Hindlimb muscle (tissue), 1 donor: ENCODE measurements around the gene DNAJA4. TPM values are rescaled to one million over a fixed set of nuclear protein-coding genes. Genes with fewer than 3 reads are reported as not detected.

Experiments
- DNase-seq: peaks from one replicate; pipeline ENCODE4 v3.0.0-alpha.2; 2013
- polyA plus RNA-seq: library from polyadenylated mRNA; unstranded; fragments of 120-200 nt; gene quantifications from one replicate; pipeline ENCODE4 v1.2.1, GENCODE V29; 2013; ENCODE audit not compliant: insufficient read length

Gene DNAJA4
- polyA plus RNA-seq = 77.5 TPM

DNA sequence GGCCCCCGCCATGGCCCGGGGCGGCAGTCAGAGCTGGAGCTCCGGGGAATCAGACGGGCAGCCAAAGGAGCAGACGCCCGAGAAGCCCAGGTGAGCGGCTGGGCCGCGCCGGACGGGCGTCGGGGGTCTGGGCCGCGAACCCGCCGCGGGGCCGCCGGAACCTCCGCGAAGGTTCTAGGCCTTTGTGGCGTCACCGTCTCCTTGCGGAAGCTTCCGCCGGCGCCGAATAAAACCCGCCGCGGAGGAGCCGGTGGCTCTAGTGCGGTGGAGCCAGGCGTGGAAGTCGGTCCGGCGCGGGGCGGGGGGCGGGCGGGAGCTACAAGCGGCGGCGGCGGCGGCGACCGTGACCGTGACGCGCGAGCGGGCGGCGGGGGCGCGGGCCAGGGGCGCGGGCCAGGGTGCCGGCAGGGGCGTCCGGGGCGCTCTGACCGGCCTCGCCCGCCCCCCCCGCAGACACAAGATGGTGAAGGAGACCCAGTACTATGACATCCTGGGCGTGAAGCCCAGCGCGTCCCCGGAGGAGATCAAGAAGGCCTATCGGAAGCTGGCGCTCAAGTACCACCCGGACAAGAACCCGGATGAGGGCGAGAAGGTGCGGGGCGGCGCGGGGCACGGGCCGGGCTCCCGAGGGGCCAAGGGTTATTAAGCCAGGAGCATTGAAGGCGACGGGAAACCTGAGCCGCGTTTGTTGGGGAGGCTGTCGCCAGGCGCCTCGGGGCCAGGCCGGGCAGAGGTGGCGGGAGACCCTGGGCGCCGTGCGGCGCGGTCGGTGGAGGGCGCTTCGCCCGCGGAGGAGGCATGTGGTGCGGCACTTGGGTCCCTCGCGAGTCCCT lies at the start of gene DNAJA4:
Gene DNAJA4, plus strand, starts transcription at position 259 of the 833 bp plus-strand sequence. Its CDS starts 202 bp downstream, at position 461.
- peak; percentile 62 for DNase-seq

DNA sequence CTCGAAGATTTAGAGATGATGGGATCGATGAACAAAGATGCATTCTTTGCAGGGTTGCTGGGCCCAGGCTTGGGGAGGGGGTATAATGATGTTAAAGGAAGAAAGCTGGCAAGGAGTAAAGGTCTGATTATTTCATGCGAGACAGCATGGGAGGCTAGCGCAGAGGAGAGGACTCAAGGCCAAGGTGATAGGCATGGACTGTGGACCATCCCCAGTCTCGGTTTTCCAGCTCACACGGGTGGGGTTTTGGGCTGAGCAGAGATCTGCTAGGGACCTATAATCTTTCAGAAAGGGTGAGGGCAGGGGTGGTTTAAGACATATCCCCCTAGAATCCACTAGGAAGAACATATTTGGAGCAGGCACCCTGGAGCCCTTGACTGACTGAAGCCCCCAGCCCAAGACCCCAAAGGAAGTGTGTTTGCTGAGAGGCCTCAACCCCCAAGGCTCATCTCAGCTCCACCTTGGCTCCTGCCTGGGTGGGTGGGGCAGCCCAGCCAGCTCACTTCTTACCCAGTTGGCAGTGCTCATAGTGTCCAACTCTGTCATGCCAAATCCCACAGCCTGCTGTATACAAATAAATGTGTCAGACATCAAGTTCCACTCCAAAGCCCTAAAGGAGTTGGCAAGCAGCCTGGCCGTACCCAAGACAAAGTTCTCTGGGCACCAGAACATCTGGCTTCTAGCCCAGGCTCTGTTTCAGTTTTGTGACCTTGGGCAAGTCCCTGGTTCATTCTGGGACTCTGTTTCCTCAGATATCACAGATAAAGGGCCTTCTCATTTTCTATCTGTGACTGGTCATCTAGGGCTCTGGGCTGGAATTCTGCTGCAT lies 47.9 kb upstream of the DNAJA4 start:
- no peak for DNase-seq

DNA sequence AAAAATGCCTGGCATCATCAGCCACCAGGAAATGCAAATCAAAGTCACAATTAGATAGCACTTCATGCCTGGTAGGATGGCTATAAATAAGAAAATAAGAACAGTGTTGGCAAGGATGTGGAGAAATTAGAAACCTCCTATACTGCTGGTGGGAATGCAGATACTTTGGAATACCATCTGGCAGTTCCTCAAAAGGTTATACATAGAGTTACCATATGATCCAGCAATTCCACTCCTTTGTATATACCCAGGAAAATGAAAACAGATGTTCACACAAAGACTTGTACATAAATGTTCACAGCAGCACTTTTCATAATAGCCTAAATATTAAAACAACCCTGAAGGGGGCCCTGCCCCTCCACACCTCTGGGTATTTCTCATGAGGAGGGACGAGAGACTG lies 43.6 kb upstream of the DNAJA4 start:
- no peak for DNase-seq

GRCh38 chr15:78222745-78223395 lies 41.5 kb upstream of the DNAJA4 start:
- no peak for DNase-seq

- no peak for DNase-seq
Observed at GRCh38 chr15:78223396-78224022, 40.9 kb upstream of the DNAJA4 start.

- DNase-seq = no peak
Observed at GRCh38 chr15:78224023-78224411, 40.3 kb upstream of the DNAJA4 start.

DNA sequence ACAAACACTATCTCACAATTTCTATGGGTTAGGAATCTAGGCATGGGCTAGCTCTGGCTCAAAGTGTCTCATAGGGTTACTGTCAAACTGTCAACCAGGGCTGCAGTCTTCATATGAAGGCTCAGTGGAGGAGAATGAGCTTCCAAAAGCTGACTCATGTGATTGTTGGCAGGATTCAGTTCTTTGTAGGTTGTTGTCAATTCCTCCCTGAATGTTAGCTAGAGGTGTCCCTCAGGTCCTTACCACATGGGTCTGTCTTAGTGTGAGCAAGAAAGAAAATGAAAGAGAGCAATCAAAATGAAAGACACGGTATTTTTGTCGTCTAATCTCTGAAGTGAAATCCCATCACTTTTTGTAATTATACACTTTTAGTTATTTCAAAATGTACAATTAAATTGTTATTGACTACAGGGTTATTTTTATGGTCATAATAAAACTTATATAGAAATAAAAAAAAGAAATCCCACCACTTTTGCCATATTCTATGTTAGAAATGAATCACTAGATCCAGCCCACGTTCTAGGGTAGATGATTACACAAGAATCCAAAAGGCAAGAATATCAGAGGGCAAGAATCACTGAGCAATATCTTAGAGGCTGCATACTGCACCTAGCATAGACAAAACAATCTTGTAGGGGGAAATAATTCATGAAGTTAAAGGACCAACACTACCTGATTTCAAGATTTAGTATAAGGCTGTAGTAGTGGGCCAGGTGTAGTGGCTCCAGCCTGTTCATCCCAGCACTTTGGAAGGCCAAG lies 38.4 kb upstream of the DNAJA4 start:
- no peak for DNase-seq

DNA sequence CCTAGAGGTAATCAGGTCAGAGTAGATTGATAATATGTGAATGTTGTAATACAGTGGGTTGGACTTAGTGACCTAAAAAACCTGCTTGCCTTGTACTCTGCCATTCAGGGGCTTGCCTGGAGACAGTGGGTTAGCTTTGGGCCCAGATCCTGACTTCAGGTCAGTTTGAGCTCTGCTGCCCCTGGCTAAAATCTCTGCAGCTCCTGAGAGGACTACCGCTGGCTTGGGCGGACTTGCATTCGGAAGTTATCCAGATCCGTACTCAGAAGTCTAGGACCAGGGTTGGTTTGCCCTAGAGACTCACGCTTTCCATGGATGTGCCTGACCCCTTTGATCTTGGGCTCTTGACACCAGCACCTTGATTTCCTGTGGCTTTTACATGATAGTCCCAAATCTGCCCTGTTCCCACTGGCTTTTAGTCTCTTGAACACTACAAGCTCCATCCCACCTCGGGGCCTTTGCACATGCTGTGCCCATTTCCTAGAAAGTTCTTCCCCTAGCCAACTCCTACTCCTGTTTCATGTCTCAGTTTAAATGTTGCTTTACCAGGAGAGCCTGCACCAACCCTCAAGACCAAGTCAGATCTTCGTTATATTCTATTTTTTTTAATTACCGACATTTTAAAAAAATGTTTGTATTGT lies 35.9 kb upstream of the DNAJA4 start:
- no peak for DNase-seq

GRCh38 chr15:78229431-78230406 lies 34.6 kb upstream of the DNAJA4 start:
- no peak for DNase-seq

DNA sequence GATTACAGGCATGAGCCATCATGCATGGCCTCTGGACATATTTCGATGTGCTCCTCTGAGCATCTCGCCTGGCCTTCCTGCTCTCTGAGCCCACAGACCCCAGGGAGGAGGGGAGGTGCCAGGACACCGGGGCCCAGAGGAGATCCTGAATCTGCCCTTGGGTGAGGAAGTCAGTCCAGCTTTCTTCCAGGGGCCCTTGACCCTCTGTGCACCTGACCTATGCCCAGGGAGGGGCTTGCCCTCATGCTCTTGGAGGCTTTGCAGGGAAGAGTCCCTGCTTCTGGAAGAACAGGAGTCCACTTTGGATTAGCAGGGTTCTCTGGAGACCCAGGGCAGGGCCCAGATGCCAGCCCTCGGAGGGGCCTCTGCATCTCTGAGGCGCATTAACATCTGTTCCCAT lies 31.4 kb upstream of the DNAJA4 start:
- no peak for DNase-seq

DNA sequence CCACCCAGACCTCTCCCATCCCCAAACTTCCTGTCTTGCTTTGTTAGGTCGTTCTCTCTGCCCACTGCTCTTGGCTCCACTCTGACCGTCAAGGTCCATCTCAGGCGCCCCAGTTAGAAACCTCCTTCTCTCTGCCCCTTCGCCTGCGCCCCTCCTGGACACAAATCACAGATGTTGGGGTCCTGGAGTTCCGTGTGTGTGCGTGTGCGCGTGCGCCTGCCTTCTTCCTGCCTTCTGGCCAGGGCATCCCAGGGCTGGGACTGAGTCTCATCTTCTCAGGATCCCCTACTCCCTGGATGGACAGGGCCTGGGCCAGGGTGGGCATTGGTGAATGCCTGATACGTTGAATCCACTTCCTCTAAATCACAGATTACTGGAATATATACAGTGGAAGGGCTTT lies 30.9 kb upstream of the DNAJA4 start:
- DNase-seq = no peak

DNA sequence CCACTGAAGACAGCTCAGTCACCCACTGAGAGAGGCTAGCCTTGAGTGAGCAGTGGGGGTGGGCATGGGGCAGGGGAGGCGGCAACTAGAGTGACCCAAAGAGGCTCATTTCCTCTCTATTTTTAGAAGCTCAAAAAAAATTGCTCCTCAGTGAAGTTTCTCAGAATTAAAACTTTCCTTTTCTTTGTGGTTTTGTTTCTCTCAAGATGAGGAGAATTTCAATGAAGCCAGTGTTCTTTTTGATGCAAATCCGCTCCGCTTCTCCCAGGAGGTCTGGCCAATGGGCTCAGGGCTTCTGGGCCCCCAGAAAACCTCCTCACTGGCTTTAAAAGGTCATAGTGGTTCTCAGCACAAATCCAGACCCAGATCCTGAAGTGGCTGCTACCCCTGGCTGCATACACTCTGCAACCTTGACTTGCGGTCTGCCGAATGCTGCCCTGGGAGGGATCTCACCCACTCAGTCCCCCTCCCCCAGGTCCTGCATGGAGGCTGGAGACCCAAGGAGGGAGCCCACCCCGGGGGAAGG lies 29.8 kb upstream of the DNAJA4 start, which contains the start of gene ACSBG1:
Gene ACSBG1, minus strand, starts transcription at position 51 of the 526 bp plus-strand sequence. CDS start 64 bp downstream, outside the sequence.
- DNase-seq = no peak

DNA sequence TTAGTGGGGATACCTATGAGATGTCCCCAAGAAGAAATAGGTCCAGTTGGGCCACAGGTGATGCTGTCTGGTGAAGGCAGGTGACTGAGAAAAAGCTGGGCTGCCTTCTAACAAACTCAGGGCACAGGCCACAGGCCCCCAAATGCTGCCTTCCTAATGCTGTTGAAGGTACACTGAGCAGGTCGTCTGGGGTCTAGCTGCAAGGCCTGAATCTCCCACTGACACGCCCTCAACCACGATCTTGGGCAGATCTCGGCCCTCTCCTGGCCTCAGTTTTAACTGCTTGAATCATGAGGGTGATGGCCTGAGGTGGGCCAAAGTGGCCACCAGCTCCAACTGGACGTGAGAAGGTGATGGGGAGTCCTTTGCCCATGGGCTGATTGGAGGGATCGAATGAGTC lies 27.9 kb upstream of the DNAJA4 start:
- DNase-seq = no peak

DNA sequence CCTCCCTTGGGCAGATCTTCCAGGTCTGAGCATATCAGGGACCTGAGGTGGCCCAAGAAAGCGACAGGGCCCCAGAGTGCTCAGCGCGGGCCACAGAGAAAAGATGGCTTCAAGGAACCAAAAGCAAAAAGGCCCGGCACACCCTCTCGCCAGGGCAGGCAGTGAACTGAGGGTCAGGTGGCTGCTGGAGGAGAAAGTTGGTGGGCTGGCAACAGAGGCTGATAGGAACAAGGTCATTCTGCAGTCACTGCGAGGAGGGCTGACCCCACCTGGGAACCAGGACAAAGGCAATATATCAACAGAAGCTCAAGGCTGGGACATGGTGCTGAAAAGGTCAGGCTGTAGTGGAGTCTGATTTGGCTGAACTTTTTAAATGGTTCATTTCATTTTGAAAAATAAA lies 27.2 kb upstream of the DNAJA4 start:
- no peak for DNase-seq

GRCh38 chr15:78239811-78240210 lies 24.6 kb upstream of the DNAJA4 start:
- no peak for DNase-seq

DNA sequence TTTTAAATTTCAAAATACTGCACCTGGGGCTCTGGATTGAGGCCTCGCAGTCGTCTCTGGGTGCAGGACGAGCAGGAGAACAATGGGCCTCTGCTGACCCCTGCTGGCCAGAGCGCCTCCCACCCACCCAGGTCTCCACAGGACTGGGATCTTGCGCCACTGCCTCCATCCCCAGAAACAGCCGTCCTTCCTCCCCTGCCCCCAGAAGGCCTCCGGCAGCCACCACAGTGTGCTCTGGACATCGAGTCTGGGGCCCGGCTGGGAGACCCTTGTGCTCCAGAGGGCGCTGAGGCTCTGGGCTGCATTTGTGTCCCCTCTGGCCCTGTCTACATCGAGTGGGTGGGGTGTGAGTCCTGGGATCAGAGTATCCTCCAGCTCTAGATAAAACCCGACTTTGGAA lies 23.3 kb upstream of the DNAJA4 start:
- peak; percentile 80 for DNase-seq

DNA sequence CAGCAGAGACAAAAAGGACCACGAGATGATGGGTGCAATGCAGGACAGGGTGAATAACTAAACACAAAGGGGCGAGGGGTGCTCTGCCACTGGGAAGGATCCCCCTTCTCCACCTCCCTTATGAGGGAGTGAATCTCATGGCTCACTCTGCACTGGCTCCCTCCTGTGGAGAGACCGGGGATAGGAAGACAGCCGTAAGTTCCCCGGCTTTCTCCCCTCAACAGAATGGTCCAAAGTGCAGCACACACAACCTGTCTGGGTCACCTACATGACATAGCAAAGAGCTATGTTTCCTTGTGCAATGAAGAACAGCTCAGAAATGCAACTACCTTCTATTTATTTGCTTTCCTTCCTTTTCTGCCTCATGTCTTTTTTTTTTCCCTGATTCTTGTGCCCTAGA lies 22.2 kb upstream of the DNAJA4 start:
- DNase-seq = no peak

GRCh38 chr15:78243058-78243457 lies 21.3 kb upstream of the DNAJA4 start:
- DNase-seq = no peak

DNA sequence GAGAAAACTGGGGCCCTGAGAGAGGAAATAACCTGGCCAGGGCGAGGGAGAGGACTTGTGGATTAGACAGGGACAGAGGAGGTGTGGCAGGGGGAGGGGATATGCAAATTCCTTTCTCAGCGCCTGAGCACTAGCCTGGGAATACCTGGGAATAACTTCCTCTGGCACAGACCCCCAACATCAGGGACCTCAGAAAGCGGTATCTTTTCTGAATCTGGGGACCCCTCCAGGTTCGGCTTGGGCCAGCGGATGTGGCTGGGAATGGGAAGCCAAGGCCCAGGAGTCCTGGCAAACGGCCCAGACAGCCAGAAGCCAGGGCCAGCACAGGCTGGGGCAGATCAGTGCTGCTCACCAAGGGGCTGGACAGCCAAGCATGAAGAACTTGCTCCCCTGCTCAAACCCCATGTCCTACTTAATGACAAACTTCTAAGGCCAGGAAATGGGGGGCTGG lies 20.8 kb upstream of the DNAJA4 start:
- DNase-seq = no peak

GRCh38 chr15:78244101-78244500 lies 20.3 kb upstream of the DNAJA4 start:
- DNase-seq = no peak
